Epidermal melanocyte (primary cell): Measurements from ENCODE around the gene NPPB.

ENCODE experiments used
- DNase-seq: peaks from one replicate; pipeline ENCODE4 v3.0.0; 2011; ENCODE audit warnings: low spot score; ENCODE audit not compliant: insufficient read length

NPPB gene

GRCh38 chr1:11881749-11882441 lies 23.1 kb upstream of the NPPB start:
- DNase-seq: no peak

GRCh38 chr1:11880911-11881748 lies 22.4 kb upstream of the NPPB start:
- peak; percentile 77 for DNase-seq

GRCh38 chr1:11880181-11880575 lies 21.4 kb upstream of the NPPB start:
- DNase-seq: no peak

GRCh38 chr1:11879311-11880180 lies 20.8 kb upstream of the NPPB start:
- no peak for DNase-seq

- no peak for DNase-seq
Observed at GRCh38 chr1:11878891-11879190, 20.1 kb upstream of the NPPB start.

- no peak for DNase-seq
Observed at GRCh38 chr1:11878081-11878890, 19.5 kb upstream of the NPPB start.

GRCh38 chr1:11877074-11877473 lies 18.3 kb upstream of the NPPB start:
- no peak for DNase-seq

- no peak for DNase-seq
Observed at GRCh38 chr1:11875094-11875493, 16.3 kb upstream of the NPPB start.

GRCh38 chr1:11874624-11875023 lies 15.9 kb upstream of the NPPB start:
- no peak for DNase-seq

- no peak for DNase-seq
Observed at GRCh38 chr1:11874258-11874562, 15.5 kb upstream of the NPPB start.

GRCh38 chr1:11873395-11874257 lies 14.9 kb upstream of the NPPB start:
- no peak for DNase-seq

- no peak for DNase-seq
Observed at GRCh38 chr1:11872545-11872944, 13.8 kb upstream of the NPPB start.

- DNase-seq: no peak
Observed at GRCh38 chr1:11869650-11870207, 11.0 kb upstream of the NPPB start.

- DNase-seq: no peak
Observed at GRCh38 chr1:11869104-11869503, 10.4 kb upstream of the NPPB start.

- DNase-seq: no peak
Observed at GRCh38 chr1:11868331-11868980, 9.7 kb upstream of the NPPB start.

- no peak for DNase-seq
Observed at GRCh38 chr1:11862890-11863289, 4.1 kb upstream of the NPPB start.

GRCh38 chr1:11860587-11860986 lies 1.8 kb upstream of the NPPB start:
- no peak for DNase-seq

- no peak for DNase-seq
Observed at GRCh38 chr1:11860083-11860482, 1.3 kb upstream of the NPPB start.

GRCh38 chr1:11858968-11859871 lies 475 bp upstream of the NPPB start:
- peak; percentile 57 for DNase-seq
